Colonic mucosa (tissue), 4 donors: ENCODE results near the gene APOH. TPM values are rescaled to one million over a fixed set of nuclear protein-coding genes. Genes with fewer than 3 reads are reported as not detected.

Experiments
- DNase-seq: peaks from one replicate; pipeline ENCODE4 v3.0.0-alpha.2; 2020
- H3K27ac ChIP-seq: fragments of 200-600 bp; one replicate; pipeline ENCODE4 v1.8.0; 2021
- H3K27me3 ChIP-seq: fragments of 200-600 bp; one replicate; pipeline ENCODE4 v1.8.0; 2021
- H3K36me3 ChIP-seq: fragments of 200-600 bp; one replicate; pipeline ENCODE4 v1.8.0; 2021
- H3K4me1 ChIP-seq: fragments of 200-600 bp; one replicate; pipeline ENCODE4 v1.8.0; 2021; ENCODE audit warnings: mild to moderate bottlenecking
- H3K4me3 ChIP-seq: fragments of 200-600 bp; one replicate; pipeline ENCODE4 v1.8.0; 2021
- H3K9ac ChIP-seq, 2 donors: one replicate each; pipeline ENCODE4 v1.7.0; 2013; ENCODE audit warnings: control low read depth in 2 of 2, low read depth in 2 of 2, low read length in 2 of 2
- H3K9me3 ChIP-seq: fragments of 200-600 bp; one replicate; pipeline ENCODE4 v1.8.0; 2021
- CTCF ChIP-seq: fragments of 200-600 bp; IDR thresholded peaks from one replicate; pipeline ENCODE4 v1.8.0; 2022; ENCODE audit warnings: antibody characterized with exemption, mild to moderate bottlenecking
- intact Hi-C: fragments of 100-400 bp; cut with DNase I; formaldehyde crosslinking; loops from one replicate; pipeline ENCODE4 v1.14.1; 2022
- total RNA-seq, 2 donors: library from RNA; stranded (reverse); fragmentation: NEBNext Ultra II Directional in 1 of 2; extraction: Animal tissue kit (Norgen Biotek cat#: 25700) in 1 of 2; gene quantifications; one replicate each; pipeline ENCODE4 v1.2.1, GENCODE V29; 2021
- donor health status: healthy.
- donor health status: DM: no; HTN: no; CAD: no.
- donor health status: DM: no; HTN: no; CAD: no.

Gene APOH
- total RNA-seq, 2 donors from 2014 or later, result 1.1 to 5.1 TPM

GRCh38 chr17:66203274-66204015, 25.8 kb downstream of the APOH start:
- TF ChIP-seq CTCF, result no peak
- Histone ChIP-seq H3K27me3 (no peaks in the 10 kb centered on the region), H3K9ac (no peak overlapping the region), H3K27ac (no peak overlapping the region), H3K36me3 (no peaks in the 10 kb centered on the region), H3K9me3 (no peaks in the 10 kb centered on the region), H3K4me3 (no peak overlapping the region), H3K4me1 (no peaks in the 10 kb centered on the region)
- intact Hi-C loops, result loop anchor here (5.0 kb wide), 1 partner anchor 704 kb away; no protein-coding TSS in a partner anchor
- DNase-seq, result no peak

- DNase-seq, result peak; percentile 81
- no peak overlapping the region for H3K4me3 ChIP-seq
- no peaks in the 10 kb centered on the region for H3K9me3 ChIP-seq
- TF ChIP-seq CTCF, result peak; percentile 50
- no peak overlapping the region for H3K9ac ChIP-seq
- H3K4me1 ChIP-seq, result no peaks in the 10 kb centered on the region
- no peak overlapping the region for H3K27ac ChIP-seq
- no peaks in the 10 kb centered on the region for H3K36me3 ChIP-seq
- no peaks in the 10 kb centered on the region for H3K27me3 ChIP-seq
- intact Hi-C loops, result loop anchor here (5.0 kb wide), 1 partner anchor 707 kb away; no protein-coding TSS in a partner anchor
These were observed 28.5 kb downstream of the APOH start for GRCh38 chr17:66200685-66201092.

GRCh38 chr17:66198242-66198641, 31.0 kb downstream of the APOH start:
- Histone ChIP-seq H3K27me3 (no peaks in the 10 kb centered on the region), H3K9me3 (no peaks in the 10 kb centered on the region), H3K4me1 (no peaks in the 10 kb centered on the region), H3K4me3 (no peak overlapping the region), H3K9ac (no peak overlapping the region), H3K27ac (no peak overlapping the region), H3K36me3 (no peaks in the 10 kb centered on the region)
- DNase-seq, result no peak
- intact Hi-C loops, result no loop called here
- TF ChIP-seq CTCF, result no peak

GRCh38 chr17:66192378-66192687, 36.9 kb downstream of the APOH start:
- Histone ChIP-seq H3K9me3 (no peaks in the 10 kb centered on the region), H3K27ac (peak overlapping the region; percentile 20), H3K27me3 (no peaks in the 10 kb centered on the region), H3K9ac (no peak overlapping the region), H3K4me3 (peak overlapping the region; percentile 90), H3K36me3 (no peaks in the 10 kb centered on the region), H3K4me1 (no peaks in the 10 kb centered on the region)
- intact Hi-C loops, result no loop called here
- no peak for DNase-seq
- no peak for TF ChIP-seq CTCF

GRCh38 chr17:66191593-66192377, 37.4 kb downstream of the APOH start, which contains the start of gene CEP112:
Gene CEP112, minus strand, starts transcription at chr17:66192133.
- Histone ChIP-seq H3K27me3 (no peaks in the 10 kb centered on the region), H3K9me3 (no peaks in the 10 kb centered on the region), H3K4me3 (peak within 1 kb of the TSS; percentile 90), H3K36me3 (no peaks in the 10 kb centered on the region), H3K27ac (peak within 1 kb of the TSS; percentile 20), H3K4me1 (no peaks in the 10 kb centered on the region), H3K9ac (peak within 1 kb of the TSS; percentile 37 to 55)
- TF ChIP-seq CTCF, result no peak
- intact Hi-C loops, result no loop called here
- DNase-seq, result peak; percentile 77
